ENCODE data around the gene C7orf57. TPM values are rescaled to one million over a fixed set of nuclear protein-coding genes. Genes with fewer than 3 reads are reported as not detected.

C7orf57 gene
- total and polyA plus RNA-seq, 2 experiments from 2014 or later: 0.42 to 2.1 TPM

GRCh38 chr7:48088559-48089045 is 53.3 kb downstream of the C7orf57 start (continued):
- TF ChIP-seq CTCF (conservative IDR thresholded peaks at IDR 0.05; ENCODE audit: low read depth in 2 of 2): no peak

- peak within 1 kb of the TSS; percentile 98 for H3K27ac Mint-ChIP-seq
- H3K36me3 Mint-ChIP-seq (ENCODE audit: low read depth): peaks cover 38% of the 10 kb centered on the region
- no peaks in the 10 kb centered on the region for H3K9me3 Mint-ChIP-seq
- Histone ChIP-seq H3K9me2 (ENCODE audit: insufficient read depth) (no peaks in the 10 kb centered on the region; the same call in 1 of the 2 replicates), H3K27me3 (ENCODE audit: insufficient read depth) (no peaks in the 10 kb centered on the region), H3K4me2 (peak within 1 kb of the TSS; percentile 98), H3K79me2 (replicated peaks; ENCODE audit: insufficient read depth) (0 out of 2 replicates have a peak, but pooled peaks cover 4% of the 10 kb centered on the region), H3F3A (replicated peaks; ENCODE audit: low read depth) (peaks cover 10% of the 10 kb centered on the region), H3K36me3 (ENCODE audit: insufficient read depth) (peaks cover 4% of the 10 kb centered on the region), H3K4me3 (peak within 1 kb of the TSS; percentile 88), H3K4me1 (ENCODE audit: insufficient read depth) (peaks cover 19% of the 10 kb centered on the region), H3K27ac (ENCODE audit: low read depth) (peak within 1 kb of the TSS; percentile 99), H4K20me1 (replicated peaks; ENCODE audit: insufficient read depth) (no peaks in the 10 kb centered on the region), H2AFZ (peak within 1 kb of the TSS; percentile 73; the same call in 1 of the 2 replicates)
- peaks cover 19% of the 10 kb centered on the region for H3K27me3 Mint-ChIP-seq (ENCODE audit: insufficient read depth, low read depth, poor library complexity)
- peak; percentile 15; the same call in 1 of the 2 replicates for TF ChIP-seq CREB1 (CRISPR knock-in tag; IDR thresholded peaks at IDR 0.05; ENCODE audit: low read depth)
- TF ChIP-seq POLR2AphosphoS5 (IDR thresholded peaks at IDR 0.05; ENCODE audit: low read depth): peak; percentile 85
- no peak for TF ChIP-seq EZH2phosphoT487 (IDR thresholded peaks at IDR 0.05; ENCODE audit: unreplicated experiment)
- TF ChIP-seq ZNF331 (CRISPR knock-in tag; IDR thresholded peaks at IDR 0.05; ENCODE audit: low read depth): no peak
- DNase-seq (ENCODE audit: low spot score) (peak; percentile 95), ATAC-seq (peak; percentile 82)
- peaks cover 47% of the 10 kb centered on the region for H3K4me1 Mint-ChIP-seq
- H3K4me3 Mint-ChIP-seq: peak within 1 kb of the TSS; percentile 87
Measured at GRCh38 chr7:48089046-48090003, 54.0 kb downstream of the C7orf57 start, which contains the start of gene UPP1. Gene UPP1, plus strand, starts transcription at chr7:48089265. Its CDS starts 5,519 bp downstream, at chr7:48094784.

DNA sequence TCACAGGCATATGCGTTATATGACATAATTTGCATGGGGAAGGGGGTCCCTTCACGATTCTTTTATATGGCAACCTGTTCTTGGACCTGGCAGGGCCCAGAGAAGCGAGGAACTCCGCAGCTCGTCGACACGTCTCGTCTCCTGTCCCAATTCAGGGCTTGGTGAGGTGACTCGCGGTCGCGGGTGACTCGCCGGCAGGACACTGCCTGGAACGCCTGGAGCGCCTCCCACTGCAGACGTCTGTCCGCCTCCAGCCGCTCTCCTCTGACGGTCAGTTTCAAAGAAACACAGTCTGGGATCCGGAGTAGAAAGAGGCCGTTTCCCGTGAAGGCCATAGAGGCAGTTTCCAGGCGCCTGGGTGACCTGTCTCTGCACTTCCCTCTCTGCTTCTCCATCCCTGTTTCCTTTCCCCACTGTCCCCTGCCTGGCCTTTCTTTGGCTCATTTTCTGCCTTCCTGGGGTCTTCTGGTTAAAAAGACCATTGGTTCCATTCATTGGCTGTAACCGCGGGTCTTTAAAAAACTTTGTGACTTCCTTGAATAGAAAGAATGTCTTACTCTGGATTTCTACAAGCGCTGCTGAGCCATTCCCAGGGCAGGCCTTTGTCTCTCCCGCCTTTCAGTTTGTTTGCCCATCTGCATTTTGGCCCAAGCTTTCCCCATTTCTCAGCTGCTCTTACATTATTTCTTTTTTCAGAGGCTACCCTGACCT is 54.9 kb downstream of the C7orf57 start:
- peak overlapping the region; percentile 51; the same call in 1 of the 2 replicates for H3K27ac Mint-ChIP-seq
- TF ChIP-seq ZNF114 (CRISPR knock-in tag; IDR thresholded peaks at IDR 0.05) (no peak), JUNB (IDR thresholded peaks at IDR 0.05; ENCODE audit: unreplicated experiment) (no peak), ETS1 (IDR thresholded peaks at IDR 0.05) (no peak), ZNF331 (CRISPR knock-in tag; IDR thresholded peaks at IDR 0.05; ENCODE audit: low read depth) (no peak)
- TF ChIP-seq, protein P1, sequence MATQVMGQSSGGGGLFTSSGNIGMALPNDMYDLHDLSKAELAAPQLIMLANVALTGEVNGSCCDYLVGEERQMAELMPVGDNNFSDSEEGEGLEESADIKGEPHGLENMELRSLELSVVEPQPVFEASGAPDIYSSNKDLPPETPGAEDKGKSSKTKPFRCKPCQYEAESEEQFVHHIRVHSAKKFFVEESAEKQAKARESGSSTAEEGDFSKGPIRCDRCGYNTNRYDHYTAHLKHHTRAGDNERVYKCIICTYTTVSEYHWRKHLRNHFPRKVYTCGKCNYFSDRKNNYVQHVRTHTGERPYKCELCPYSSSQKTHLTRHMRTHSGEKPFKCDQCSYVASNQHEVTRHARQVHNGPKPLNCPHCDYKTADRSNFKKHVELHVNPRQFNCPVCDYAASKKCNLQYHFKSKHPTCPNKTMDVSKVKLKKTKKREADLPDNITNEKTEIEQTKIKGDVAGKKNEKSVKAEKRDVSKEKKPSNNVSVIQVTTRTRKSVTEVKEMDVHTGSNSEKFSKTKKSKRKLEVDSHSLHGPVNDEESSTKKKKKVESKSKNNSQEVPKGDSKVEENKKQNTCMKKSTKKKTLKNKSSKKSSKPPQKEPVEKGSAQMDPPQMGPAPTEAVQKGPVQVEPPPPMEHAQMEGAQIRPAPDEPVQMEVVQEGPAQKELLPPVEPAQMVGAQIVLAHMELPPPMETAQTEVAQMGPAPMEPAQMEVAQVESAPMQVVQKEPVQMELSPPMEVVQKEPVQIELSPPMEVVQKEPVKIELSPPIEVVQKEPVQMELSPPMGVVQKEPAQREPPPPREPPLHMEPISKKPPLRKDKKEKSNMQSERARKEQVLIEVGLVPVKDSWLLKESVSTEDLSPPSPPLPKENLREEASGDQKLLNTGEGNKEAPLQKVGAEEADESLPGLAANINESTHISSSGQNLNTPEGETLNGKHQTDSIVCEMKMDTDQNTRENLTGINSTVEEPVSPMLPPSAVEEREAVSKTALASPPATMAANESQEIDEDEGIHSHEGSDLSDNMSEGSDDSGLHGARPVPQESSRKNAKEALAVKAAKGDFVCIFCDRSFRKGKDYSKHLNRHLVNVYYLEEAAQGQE (IDR thresholded peaks at IDR 0.05; ENCODE audit: unreplicated experiment): no peak

More for the DNA sequence above, 54.9 kb downstream of the C7orf57 start:
- no peak overlapping the region for H2AFZ ChIP-seq
- H3K27ac ChIP-seq (ENCODE audit: low read depth): peak overlapping the region; percentile 39; the same call in 1 of the 2 replicates
- Mint-ChIP-seq H3K27me3 (ENCODE audit: insufficient read depth, low read depth, poor library complexity) (peaks cover 17% of the 10 kb centered on the region), H3K36me3 (ENCODE audit: low read depth) (peaks cover 48% of the 10 kb centered on the region), H3K9me3 (no peaks in the 10 kb centered on the region), H3K4me1 (peaks cover 40% of the 10 kb centered on the region), H3K4me3 (peak overlapping the region; percentile 87)
- peak; percentile 77 for DNase-seq (ENCODE audit: low spot score)
- 0 out of 2 replicates have a peak, but pooled peaks cover 4% of the 10 kb centered on the region for H3K79me2 ChIP-seq (replicated peaks; ENCODE audit: insufficient read depth)
- peak overlapping the region; percentile 98 for H3K4me2 ChIP-seq
- no peaks in the 10 kb centered on the region for H4K20me1 ChIP-seq (replicated peaks; ENCODE audit: insufficient read depth)
- H3K27me3 ChIP-seq (ENCODE audit: insufficient read depth): no peaks in the 10 kb centered on the region
- no peaks in the 10 kb centered on the region for H3K9me2 ChIP-seq (ENCODE audit: insufficient read depth)
- H3K4me3 ChIP-seq: peak overlapping the region; percentile 88
- H3K36me3 ChIP-seq (ENCODE audit: insufficient read depth): peaks cover 13% of the 10 kb centered on the region
- H3F3A ChIP-seq (replicated peaks; ENCODE audit: low read depth): peaks cover 10% of the 10 kb centered on the region
- H3K4me1 ChIP-seq (ENCODE audit: insufficient read depth): peaks cover 19% of the 10 kb centered on the region
- peak; percentile 3 for ATAC-seq
